ENCODE measurements around the gene NXPH1.

DNA sequence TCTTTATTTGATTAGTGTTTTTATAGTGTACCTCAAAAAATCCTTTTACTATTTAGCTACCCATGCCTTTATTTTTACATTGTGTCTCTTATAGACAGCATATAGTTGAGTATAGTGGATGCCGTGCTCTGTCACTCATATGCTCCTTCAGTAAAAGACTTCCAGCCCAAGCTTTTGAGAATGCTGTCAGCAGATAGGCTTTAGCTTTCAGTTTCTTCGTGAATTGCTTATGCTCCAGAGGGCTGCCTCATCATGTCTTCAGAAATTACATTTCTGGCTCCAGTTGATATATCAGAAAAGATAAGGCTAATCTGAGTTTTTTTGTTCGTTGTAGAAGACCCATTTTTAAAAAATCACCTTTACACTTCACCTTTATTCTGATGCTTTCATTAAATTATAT is 332.0 kb downstream of the NXPH1 start:
- TF ChIP-seq, protein P1, sequence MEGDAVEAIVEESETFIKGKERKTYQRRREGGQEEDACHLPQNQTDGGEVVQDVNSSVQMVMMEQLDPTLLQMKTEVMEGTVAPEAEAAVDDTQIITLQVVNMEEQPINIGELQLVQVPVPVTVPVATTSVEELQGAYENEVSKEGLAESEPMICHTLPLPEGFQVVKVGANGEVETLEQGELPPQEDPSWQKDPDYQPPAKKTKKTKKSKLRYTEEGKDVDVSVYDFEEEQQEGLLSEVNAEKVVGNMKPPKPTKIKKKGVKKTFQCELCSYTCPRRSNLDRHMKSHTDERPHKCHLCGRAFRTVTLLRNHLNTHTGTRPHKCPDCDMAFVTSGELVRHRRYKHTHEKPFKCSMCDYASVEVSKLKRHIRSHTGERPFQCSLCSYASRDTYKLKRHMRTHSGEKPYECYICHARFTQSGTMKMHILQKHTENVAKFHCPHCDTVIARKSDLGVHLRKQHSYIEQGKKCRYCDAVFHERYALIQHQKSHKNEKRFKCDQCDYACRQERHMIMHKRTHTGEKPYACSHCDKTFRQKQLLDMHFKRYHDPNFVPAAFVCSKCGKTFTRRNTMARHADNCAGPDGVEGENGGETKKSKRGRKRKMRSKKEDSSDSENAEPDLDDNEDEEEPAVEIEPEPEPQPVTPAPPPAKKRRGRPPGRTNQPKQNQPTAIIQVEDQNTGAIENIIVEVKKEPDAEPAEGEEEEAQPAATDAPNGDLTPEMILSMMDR (IDR thresholded peaks at IDR 0.05): no peak
- TF ChIP-seq, protein P2, sequence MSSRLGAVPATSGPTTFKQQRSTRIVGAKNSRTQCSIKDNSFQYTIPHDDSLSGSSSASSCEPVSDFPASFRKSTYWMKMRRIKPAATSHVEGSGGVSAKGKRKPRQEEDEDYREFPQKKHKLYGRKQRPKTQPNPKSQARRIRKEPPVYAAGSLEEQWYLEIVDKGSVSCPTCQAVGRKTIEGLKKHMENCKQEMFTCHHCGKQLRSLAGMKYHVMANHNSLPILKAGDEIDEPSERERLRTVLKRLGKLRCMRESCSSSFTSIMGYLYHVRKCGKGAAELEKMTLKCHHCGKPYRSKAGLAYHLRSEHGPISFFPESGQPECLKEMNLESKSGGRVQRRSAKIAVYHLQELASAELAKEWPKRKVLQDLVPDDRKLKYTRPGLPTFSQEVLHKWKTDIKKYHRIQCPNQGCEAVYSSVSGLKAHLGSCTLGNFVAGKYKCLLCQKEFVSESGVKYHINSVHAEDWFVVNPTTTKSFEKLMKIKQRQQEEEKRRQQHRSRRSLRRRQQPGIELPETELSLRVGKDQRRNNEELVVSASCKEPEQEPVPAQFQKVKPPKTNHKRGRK (CRISPR knock-in tag; IDR thresholded peaks at IDR 0.05; ENCODE audit: borderline replicate concordance): no peak
- TF ChIP-seq, protein P3, sequence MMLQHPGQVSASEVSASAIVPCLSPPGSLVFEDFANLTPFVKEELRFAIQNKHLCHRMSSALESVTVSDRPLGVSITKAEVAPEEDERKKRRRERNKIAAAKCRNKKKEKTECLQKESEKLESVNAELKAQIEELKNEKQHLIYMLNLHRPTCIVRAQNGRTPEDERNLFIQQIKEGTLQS (CRISPR knock-in tag; conservative IDR thresholded peaks at IDR 0.05): no peak
- TF ChIP-seq, protein P4, sequence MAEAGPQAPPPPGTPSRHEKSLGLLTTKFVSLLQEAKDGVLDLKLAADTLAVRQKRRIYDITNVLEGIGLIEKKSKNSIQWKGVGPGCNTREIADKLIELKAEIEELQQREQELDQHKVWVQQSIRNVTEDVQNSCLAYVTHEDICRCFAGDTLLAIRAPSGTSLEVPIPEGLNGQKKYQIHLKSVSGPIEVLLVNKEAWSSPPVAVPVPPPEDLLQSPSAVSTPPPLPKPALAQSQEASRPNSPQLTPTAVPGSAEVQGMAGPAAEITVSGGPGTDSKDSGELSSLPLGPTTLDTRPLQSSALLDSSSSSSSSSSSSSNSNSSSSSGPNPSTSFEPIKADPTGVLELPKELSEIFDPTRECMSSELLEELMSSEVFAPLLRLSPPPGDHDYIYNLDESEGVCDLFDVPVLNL (CRISPR knock-in tag; IDR thresholded peaks at IDR 0.05; ENCODE audit: borderline replicate concordance, low read depth): no peak
- TF ChIP-seq, protein P5, sequence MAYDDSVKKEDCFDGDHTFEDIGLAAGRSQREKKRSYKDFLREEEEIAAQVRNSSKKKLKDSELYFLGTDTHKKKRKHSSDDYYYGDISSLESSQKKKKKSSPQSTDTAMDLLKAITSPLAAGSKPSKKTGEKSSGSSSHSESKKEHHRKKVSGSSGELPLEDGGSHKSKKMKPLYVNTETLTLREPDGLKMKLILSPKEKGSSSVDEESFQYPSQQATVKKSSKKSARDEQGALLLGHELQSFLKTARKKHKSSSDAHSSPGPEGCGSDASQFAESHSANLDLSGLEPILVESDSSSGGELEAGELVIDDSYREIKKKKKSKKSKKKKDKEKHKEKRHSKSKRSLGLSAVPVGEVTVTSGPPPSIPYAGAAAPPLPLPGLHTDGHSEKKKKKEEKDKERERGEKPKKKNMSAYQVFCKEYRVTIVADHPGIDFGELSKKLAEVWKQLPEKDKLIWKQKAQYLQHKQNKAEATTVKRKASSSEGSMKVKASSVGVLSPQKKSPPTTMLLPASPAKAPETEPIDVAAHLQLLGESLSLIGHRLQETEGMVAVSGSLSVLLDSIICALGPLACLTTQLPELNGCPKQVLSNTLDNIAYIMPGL (CRISPR knock-in tag; IDR thresholded peaks at IDR 0.05): no peak
- TF ChIP-seq ZNF138 (CRISPR knock-in tag; conservative IDR thresholded peaks at IDR 0.05) (no peak), EMX1 (CRISPR knock-in tag; IDR thresholded peaks at IDR 0.05) (no peak), TEAD4 (CRISPR knock-in tag; IDR thresholded peaks at IDR 0.05) (no peak), ZBTB21 (CRISPR knock-in tag; IDR thresholded peaks at IDR 0.05; ENCODE audit: borderline replicate concordance) (no peak)
- TF ChIP-seq, protein P6, sequence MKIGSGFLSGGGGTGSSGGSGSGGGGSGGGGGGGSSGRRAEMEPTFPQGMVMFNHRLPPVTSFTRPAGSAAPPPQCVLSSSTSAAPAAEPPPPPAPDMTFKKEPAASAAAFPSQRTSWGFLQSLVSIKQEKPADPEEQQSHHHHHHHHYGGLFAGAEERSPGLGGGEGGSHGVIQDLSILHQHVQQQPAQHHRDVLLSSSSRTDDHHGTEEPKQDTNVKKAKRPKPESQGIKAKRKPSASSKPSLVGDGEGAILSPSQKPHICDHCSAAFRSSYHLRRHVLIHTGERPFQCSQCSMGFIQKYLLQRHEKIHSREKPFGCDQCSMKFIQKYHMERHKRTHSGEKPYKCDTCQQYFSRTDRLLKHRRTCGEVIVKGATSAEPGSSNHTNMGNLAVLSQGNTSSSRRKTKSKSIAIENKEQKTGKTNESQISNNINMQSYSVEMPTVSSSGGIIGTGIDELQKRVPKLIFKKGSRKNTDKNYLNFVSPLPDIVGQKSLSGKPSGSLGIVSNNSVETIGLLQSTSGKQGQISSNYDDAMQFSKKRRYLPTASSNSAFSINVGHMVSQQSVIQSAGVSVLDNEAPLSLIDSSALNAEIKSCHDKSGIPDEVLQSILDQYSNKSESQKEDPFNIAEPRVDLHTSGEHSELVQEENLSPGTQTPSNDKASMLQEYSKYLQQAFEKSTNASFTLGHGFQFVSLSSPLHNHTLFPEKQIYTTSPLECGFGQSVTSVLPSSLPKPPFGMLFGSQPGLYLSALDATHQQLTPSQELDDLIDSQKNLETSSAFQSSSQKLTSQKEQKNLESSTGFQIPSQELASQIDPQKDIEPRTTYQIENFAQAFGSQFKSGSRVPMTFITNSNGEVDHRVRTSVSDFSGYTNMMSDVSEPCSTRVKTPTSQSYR (CRISPR knock-in tag; IDR thresholded peaks at IDR 0.05): no peak
- TF ChIP-seq, protein P7, sequence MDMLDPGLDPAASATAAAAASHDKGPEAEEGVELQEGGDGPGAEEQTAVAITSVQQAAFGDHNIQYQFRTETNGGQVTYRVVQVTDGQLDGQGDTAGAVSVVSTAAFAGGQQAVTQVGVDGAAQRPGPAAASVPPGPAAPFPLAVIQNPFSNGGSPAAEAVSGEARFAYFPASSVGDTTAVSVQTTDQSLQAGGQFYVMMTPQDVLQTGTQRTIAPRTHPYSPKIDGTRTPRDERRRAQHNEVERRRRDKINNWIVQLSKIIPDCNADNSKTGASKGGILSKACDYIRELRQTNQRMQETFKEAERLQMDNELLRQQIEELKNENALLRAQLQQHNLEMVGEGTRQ (CRISPR knock-in tag; IDR thresholded peaks at IDR 0.05): no peak
- TF ChIP-seq, protein P8, sequence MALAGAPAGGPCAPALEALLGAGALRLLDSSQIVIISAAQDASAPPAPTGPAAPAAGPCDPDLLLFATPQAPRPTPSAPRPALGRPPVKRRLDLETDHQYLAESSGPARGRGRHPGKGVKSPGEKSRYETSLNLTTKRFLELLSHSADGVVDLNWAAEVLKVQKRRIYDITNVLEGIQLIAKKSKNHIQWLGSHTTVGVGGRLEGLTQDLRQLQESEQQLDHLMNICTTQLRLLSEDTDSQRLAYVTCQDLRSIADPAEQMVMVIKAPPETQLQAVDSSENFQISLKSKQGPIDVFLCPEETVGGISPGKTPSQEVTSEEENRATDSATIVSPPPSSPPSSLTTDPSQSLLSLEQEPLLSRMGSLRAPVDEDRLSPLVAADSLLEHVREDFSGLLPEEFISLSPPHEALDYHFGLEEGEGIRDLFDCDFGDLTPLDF (CRISPR knock-in tag; IDR thresholded peaks at IDR 0.05): no peak

All from WTC11 (cell line).